HG03039 (cell line): ENCODE results near the gene ABCC1.

ENCODE experiments used
- ATAC-seq: cut with Tn5 transposase; IDR thresholded peaks from one replicate; pipeline ENCODE4 v1.9.1; 2021; ENCODE audit warnings: mild to moderate bottlenecking, moderate library complexity; ENCODE audit not compliant: unreplicated experiment

ABCC1 gene

GRCh38 chr16:15990902-15991301 lies 41.5 kb downstream of the ABCC1 start:
- no peak for ATAC-seq

GRCh38 chr16:15993128-15993527 lies 43.7 kb downstream of the ABCC1 start:
- ATAC-seq = no peak

- no peak for ATAC-seq
Measured at GRCh38 chr16:15993541-15993940, 44.1 kb downstream of the ABCC1 start.

- no peak for ATAC-seq
Measured at GRCh38 chr16:15993946-15994665, 44.7 kb downstream of the ABCC1 start.

GRCh38 chr16:15996432-15997109 lies 47.2 kb downstream of the ABCC1 start:
- ATAC-seq = no peak

- no peak for ATAC-seq
Measured at GRCh38 chr16:16000685-16001084, 51.3 kb downstream of the ABCC1 start.

- no peak for ATAC-seq
Measured at GRCh38 chr16:16001596-16002255, 52.3 kb downstream of the ABCC1 start.

GRCh38 chr16:16003719-16004313 lies 54.4 kb downstream of the ABCC1 start:
- ATAC-seq = no peak

- ATAC-seq = no peak
Measured at GRCh38 chr16:16004314-16004749, 54.9 kb downstream of the ABCC1 start.

- ATAC-seq = no peak
Measured at GRCh38 chr16:16005721-16006120, 56.3 kb downstream of the ABCC1 start.

- no peak for ATAC-seq
Measured at GRCh38 chr16:16006650-16007049, 57.2 kb downstream of the ABCC1 start.

GRCh38 chr16:16007743-16008111 lies 58.3 kb downstream of the ABCC1 start:
- ATAC-seq = peak; percentile 53

- ATAC-seq = no peak
Measured at GRCh38 chr16:16008666-16009065, 59.2 kb downstream of the ABCC1 start.

GRCh38 chr16:16009401-16009800 lies 60.0 kb downstream of the ABCC1 start:
- ATAC-seq = no peak

- no peak for ATAC-seq
Measured at GRCh38 chr16:16010194-16010593, 60.8 kb downstream of the ABCC1 start.

GRCh38 chr16:16012144-16012543 lies 62.7 kb downstream of the ABCC1 start:
- no peak for ATAC-seq

- no peak for ATAC-seq
Measured at GRCh38 chr16:16013812-16014211, 64.4 kb downstream of the ABCC1 start.

- no peak for ATAC-seq
Measured at GRCh38 chr16:16014329-16015224, 65.2 kb downstream of the ABCC1 start.

GRCh38 chr16:16015849-16016248 lies 66.4 kb downstream of the ABCC1 start:
- ATAC-seq = no peak

GRCh38 chr16:16016388-16016964 lies 67.1 kb downstream of the ABCC1 start:
- ATAC-seq = no peak
